ENCODE data around the gene ITPR1.
A peak's percentile ranks its signal among the peaks of the same experiment; 100 is the strongest.

The ITPR1 gene

GRCh38 chr3:4511491-4512262 lies 18.5 kb downstream of the ITPR1 start:
- no peak for DNase-seq

- no peak for DNase-seq
Observed at GRCh38 chr3:4512895-4513616, 19.9 kb downstream of the ITPR1 start.

DNA sequence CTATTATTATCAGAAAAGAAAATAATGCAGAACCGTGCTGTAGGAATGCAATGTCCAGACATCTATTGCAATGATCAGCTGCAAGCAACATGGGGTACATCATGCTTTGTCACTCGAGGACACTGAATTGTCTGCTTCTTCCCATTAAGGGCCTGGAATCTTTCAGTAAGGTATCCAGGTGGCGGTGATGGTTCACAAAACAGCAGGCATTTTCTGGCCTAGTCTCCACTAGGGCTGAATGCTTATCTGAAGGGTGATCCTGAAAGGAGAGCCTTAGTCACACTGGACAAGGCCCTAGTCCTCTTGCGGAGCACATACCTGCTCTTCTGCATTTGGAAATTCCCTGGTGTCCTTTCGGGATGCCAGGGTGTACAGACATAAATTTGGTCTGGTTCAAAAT lies 21.2 kb downstream of the ITPR1 start:
- no peak for DNase-seq

DNA sequence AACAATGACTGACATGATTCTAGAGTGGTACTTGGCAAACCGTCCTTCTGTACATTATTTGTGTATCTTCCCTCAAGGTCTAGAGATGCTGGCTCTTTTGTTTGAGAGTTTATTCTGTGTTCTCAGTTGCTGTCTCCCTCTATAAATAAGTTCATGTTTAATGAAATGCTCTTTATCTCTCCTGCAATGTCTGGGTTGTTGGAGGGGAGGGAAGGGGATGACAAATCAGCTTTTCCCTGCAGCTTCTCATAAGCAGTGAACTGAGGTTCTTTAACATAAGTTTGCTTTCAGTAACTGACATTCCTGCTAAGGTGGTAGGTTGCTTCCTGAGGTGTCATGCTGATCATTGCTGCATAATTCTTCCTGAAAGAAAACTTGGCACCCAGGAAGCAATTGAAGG lies 21.8 kb downstream of the ITPR1 start:
- DNase-seq = no peak

DNA sequence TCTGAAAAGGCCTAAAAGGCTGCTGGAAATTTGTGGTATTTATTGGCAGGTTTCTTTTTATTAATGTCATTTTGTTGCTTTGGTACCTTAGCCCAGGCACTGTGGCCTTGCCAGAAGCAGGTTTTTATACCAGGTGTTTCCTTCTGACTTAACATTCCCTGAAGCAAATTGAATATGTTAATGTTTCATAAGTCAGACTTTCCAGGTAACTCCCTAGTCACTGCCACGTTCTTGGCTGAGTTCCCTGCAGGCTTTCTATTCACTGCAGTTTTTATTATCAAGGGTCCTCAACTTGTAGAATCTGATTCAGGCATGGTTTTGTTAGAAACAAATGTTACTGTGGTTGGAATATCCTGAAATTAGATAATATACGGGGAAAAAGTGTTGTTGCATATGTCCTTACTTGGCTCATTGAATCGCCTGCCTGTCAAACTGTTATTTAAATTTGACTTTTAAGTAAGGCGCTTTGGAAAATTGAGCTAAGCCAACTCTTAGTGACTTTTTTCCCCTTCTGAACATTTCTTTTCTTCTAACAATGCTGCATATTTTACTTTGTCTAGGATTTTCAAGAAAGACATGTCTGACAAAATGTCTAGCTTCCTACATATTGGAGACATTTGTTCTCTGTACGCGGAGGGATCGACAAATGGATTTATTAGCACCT lies 22.9 kb downstream of the ITPR1 start:
- no peak for DNase-seq

- DNase-seq = no peak
Observed at GRCh38 chr3:4517093-4517492, 23.9 kb downstream of the ITPR1 start.

DNA sequence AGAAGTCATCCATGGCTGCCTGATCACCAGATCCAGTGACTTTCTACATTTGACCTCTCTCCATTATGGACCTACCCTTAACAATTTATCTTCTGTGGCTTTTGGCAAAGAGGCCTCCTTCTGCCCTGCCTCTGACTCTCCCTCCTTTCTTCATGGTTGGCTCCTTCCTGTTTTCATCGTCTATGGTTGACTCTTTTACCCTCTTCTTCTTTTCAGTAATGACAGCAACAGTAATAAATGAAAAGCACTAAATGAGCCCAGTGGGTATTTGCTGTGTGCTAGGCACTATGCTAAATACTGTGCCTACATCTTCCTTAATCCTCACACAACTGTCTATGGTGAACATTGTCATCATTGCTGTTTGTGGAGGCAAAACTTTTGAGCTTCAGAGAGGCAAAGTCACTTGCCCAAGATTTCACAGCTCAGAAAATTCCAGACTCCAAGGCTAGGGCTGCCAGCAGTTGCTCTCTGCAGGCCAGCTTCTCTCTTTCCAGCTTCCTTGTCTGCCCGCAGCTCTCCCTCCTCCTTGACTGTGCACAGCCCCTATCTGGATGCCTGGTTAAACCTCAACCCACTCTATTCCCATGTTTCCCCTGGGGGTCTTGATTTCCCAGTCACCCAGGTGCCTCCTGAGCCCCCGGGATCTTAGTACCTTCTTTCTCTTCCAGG lies 24.6 kb downstream of the ITPR1 start:
- DNase-seq = no peak

- peak; percentile 41 for DNase-seq
Observed at GRCh38 chr3:4520033-4520816, 27.1 kb downstream of the ITPR1 start.

- DNase-seq = no peak
Observed at GRCh38 chr3:4522947-4523346, 29.8 kb downstream of the ITPR1 start.

DNA sequence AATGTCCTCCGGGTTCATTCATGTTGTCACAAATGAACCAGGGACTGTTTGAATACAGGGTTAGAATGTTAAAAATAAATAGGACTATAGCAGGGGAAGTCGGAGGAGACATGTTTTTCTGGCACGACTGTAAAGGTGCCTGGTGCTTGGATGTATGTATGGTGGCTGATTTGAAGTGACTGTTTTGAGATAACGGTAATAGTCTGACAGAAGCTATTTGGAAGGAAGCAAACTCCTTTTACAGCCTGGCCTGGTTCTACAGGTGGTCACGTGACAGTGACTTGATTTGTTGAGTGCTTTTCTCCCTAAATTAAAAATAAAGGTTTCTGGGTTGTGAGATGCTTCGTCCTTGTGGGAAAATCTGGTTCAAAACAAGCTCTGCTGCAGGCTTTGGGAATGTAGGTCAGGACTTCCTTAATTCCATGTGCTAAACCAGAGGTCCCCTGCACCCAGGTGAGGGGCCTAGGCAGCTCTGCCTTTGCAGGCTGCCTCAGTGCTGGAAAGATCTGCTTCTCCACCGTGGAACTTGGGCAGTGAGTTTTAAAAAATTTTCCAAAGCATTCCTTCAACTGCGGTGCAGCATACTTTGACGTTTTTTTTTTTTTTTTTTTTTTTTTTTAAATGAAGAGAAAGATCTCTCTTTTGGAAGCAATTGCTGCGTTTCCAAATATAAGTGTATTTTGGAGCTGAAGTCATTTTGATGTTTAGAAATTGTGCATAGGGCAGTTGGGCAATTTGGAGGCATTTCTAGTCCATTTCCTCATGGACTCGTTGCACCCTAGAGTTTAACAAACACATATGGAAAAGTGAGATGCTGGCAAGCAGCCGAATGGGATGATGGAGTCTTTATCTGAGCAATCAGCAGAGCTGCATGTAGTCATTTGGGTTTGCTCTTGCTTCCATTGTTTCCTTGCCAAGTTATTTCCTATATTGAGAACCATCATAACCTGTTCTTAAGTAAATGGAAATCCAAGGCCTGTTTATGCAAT lies 30.9 kb downstream of the ITPR1 start:
- DNase-seq = no peak

DNA sequence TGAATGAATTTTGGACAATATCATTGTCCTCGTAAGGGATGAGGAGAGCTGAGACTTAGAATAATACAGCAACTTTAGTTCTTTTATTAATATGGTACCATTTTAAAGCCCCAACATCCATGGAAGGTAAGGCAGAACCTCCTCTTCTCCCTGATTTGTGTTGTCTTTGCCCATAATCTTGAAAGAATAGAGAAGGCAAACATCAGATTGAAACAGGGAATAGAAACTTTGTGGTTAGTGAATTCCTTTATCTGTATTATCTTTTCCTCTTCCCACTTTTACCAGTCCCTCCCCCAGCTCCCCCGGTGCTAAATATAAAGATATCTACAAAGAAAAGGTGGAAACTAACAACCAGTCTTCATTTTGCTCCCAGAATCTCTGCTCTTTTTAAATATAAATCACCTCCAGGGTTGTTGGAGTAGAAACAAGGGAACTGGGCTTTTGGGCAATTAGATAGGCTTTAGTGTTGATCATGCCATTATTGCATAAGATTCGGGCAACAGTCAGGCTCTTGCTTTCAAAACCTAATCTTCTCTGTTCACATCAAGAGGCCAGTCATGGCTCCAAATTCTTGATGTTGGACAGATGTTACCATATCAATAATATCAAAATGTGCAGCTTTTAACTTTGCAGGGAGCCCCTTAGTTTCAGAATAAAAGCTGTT lies 32.5 kb downstream of the ITPR1 start:
- DNase-seq = no peak

- DNase-seq = no peak
Observed at GRCh38 chr3:4528320-4528719, 35.2 kb downstream of the ITPR1 start.

DNA sequence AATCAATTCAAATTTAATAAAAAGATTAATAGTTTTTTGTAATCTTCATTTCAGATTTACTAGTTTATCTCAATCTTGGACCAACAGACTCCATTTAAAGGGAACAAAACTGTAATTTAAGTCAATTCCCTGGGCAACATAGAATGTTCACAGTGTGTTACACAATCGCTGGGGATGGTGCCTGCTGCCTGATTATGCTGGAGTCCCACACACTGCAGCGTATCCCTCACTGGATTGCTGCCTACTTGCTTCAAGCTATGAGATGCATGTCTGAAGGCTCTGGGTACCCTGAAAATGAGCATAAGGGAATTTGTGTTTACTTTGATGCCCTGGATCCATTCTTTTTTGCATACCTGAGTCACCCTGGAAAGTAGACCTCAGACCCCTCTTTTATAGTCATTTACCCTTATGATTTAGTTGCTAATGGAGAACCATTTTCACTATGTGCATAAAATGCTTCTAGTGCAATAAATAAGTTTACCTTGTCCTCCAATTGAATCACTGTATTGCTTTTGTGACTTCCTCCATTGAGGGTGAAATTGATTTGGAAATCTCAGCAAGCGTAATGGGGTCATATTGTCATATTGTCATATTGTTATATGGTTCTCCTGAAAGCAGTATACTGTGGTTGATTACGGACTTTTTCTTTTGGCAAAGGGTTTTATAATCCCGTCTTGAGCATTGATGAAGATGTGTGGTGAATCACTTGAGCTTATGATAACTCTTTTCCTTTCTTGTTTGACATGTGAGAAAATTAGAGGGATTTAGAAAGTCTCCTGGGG lies 35.9 kb downstream of the ITPR1 start:
- DNase-seq = no peak

- DNase-seq = no peak
Observed at GRCh38 chr3:4529876-4530588, 36.9 kb downstream of the ITPR1 start.

DNA sequence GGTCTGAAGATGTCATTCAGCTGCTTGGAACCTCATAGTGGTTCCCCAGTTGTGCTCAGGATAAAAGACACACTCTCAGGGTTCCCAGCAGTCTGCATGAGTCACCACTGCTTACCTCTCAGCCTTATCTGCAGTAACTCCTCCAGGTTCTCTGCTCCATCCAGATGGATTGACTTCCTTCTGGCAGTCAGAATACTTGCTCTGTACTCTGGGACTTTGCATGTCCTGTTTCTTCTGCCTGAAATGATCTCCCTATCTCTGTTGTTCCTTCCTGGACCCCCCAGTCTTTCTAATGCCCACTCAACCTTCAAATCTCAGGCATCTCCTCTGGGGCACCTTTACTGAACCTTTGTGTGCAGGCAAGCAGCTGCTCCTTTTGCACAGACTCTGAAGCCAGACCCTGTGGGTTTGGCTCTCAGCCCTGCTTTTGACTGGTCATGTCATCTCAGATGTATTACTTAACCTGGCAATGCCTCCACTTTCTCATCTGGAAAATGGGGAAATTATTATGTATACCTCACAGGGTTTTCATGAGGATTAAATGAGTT lies 38.4 kb downstream of the ITPR1 start:
- DNase-seq = no peak

GRCh38 chr3:4532535-4533112 lies 39.5 kb downstream of the ITPR1 start:
- no peak for DNase-seq

DNA sequence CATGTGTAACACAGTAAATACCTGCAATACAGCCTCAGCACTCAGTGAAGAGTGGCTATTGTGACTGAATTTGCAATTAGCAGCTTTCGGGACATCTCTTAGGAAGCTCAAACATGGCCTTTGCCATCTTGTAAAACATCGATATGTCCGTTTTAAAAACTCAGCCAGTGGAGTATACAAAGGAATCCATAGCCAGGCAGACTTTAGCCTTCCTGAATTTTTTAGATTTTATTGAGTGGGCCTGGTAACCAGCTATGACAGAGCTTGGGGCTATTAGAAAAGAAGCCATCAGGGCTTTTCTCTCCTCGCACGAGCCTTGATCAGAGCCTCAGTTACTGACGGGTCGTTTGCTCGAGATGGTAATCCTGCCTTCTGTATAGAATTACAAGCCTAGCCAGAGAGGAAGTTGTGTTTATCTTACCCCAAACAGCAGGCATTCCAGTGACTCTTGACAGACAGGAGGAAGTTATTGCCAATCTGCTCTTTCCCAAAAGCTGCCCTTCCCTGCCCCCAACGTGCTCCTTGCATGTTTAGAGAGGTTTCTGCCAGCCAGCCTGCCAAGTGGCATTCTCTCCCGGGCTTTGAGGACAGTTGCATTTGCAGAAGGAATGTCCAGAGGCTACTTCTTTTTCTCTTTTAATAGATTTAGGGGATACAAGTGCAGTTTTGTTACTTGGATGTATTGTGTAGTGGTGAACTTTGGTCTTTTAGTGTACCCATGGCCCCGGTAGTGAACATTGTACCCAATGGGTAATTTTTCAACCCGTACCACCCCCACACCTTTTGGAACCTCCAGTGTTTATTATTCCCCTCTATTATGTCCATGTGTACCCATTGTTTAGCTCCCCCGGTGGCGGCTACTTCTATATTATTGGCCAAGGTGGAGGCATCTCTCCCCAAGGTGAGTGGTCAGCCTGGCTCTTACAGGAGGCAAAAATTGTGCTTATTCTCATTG lies 40.6 kb downstream of the ITPR1 start:
- DNase-seq = no peak

Data from SIG-M5 (cell line).